SK-N-SH treated with all-trans-retinoic acid at 6 μM for 48 hours (cell line): Measurements from ENCODE around the gene GRIA4.

Experiments used
- ESRRG ChIP-seq: fragments of 250-450 bp; sonication (Bioruptor Pico); IDR thresholded peaks from 2 replicates; pipeline ENCODE4 v1.6.1; 2021; ENCODE audit warnings: mild to moderate bottlenecking
- ZNF8 ChIP-seq: fragments of 450-650 bp; formaldehyde crosslinking; IDR thresholded peaks from 2 replicates; pipeline ENCODE4 v1.5.0; 2020; ENCODE audit warnings: mild to moderate bottlenecking, moderate library complexity

DNA sequence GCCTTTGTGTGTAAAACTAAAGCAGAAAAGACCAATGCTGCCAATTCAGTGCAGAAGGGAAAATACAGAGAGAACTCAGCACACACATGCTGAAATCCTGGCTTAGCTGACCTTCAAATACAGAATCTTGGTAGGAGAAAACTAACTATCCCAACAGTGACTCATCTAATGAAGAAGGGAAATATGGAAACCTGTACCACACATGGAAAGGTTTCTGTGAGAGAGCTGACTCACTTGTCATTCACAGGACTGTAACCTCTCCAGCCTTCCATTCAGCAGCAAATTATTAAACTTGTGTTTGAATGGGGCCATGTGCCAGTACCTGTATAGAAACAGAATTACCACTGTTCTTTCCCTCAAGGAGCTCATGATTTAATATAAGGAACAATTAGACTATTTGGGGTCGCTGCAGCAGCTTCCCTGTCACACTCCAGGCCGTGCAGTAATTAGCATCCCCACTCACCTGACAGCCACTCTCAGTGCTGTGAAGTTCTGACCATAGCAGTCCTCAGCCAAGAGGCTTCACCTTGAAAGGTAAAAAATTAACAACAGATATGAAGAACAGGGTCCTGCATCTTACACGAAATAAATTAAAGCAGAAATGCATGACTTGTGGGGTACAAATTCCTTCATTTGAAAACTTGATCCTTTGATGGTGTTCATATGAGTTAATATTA lies 358.3 kb downstream of the GRIA4 start:
- TF ChIP-seq ESRRG (CRISPR knock-in tag) (no peak), ZNF8 (CRISPR knock-in tag) (no peak)
